Lung microvascular endothelial cell (primary cell): Measurements from ENCODE around the gene TIMP2. TPM values are rescaled to one million over a fixed set of nuclear protein-coding genes. Genes with fewer than 3 reads are reported as not detected.
A peak's percentile ranks its signal among the peaks of the same experiment; 100 is the strongest.
"Not testable (repeated sequence)": the region's sequence is repeated elsewhere in the genome, so short reads cannot be mapped to it uniquely, and the experiment has no call there.

Experiments
- DNase-seq, 2 donors: peaks; one replicate each; pipeline versions ENCODE4 v3.0.0 to v3.0.0-alpha.2; 2010; ENCODE audit warnings: low read depth in 2 of 2
- total RNA-seq: library from RNA; depleted of rRNA; stranded (reverse); fragments of >200 nt; gene quantifications from 2 replicates; pipeline ENCODE4 v1.2.1, GENCODE V29; 2014

TIMP2 gene
- total RNA-seq, 1 donor from 2014 or later, result 69.2 TPM

DNA sequence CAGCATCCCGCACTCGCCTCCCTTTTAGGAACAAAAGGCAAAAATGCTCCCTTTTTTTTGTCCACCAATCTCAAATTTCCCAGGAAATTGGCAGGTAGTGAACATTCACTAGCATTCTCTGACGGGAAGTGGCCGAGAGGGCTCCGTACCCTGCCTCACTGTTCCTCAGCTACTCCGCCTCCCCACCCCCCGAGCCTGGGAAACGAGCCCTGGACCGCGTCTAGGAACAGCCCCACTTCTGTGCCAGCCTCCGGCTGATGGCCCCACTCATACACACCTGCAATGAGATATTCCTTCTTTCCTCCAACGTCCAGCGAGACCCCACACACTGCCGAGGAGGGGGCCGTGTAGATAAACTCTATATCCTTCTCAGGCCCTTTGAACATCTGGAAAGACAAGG, 54.6 kb downstream of the TIMP2 start:
- no peak for DNase-seq

DNA sequence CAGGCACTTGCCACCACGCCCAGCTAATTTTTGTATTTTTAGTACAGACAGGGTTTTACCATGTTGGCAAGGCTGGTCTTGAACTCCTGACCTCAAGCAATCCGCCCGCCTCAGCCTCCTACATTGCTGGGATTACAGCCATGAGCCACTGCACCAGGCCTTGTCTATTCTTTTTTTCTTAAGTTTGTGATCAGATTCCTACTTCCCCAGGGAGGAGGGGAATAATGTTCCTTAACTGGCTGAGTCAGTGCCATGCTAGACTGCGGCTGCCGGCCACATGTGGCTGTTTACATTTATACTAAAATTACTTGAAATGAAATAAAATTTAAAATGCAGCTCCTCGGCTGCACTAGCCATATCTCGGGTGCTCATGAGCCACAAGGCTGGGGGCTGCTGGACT, 56.8 kb downstream of the TIMP2 start:
- DNase-seq, result peak in 1 of 2 donors; percentile 39

- not testable (repeated sequence) for DNase-seq
Observed at GRCh38 chr17:78867046-78867445, 58.1 kb downstream of the TIMP2 start.

DNA sequence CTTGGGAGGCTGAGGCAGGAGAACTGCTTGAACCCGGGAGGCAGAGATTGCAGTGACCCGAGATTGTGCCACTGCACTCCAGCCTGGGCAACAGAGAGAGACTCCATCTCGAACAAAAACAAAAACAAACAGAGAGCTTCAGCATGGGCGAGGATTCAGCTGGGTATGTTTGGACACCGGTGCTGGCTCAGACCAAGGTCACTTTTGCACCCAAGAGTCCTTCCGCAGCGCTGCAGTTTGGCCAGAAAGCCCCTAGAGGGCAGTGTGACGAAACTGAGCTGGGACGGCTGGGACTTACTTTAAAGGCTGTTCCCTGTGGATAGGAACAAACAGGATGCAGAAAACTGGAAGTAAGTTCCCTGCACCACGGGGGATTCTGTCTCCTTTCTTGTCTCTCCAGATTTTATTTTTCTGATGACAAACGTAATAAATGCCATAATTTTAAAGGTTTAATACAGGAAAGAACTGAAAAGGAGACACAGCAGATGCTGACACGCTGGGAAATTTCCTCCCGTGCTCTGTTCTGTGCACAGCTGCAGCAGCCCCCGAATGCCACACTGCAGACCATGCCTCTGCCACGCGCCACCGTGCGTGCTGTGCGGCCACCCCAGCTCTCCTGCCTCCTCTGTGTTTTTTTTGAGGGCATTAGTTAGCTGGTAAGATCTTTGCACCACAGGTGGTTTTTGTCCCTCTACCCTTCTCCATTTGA, 59.4 kb downstream of the TIMP2 start:
- DNase-seq, result peak; percentile 80 to 86

GRCh38 chr17:78864117-78864516, 61.1 kb downstream of the TIMP2 start:
- no peak for DNase-seq

GRCh38 chr17:78862073-78863023, 62.8 kb downstream of the TIMP2 start:
- DNase-seq, result peak; percentile 92 to 96

DNA sequence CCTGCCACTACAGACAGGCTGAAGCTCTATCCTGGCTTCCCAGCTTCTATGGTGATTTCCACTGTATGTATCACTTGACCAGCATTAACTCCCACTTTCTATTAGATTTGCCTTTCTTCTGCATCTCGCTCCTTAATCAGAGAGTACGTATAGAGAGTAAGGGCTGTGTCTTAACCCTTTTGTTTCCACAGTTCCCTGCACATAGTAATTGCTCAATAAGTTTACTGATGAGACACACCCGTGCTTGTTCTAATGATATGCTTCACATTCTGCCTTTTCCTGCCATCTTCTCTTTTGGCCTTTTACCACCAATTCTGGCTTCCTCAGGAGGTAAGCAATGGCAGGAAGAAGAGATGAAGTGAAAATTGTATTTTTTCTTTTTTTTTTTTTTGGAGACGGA, 64.0 kb downstream of the TIMP2 start:
- DNase-seq, result no peak

DNA sequence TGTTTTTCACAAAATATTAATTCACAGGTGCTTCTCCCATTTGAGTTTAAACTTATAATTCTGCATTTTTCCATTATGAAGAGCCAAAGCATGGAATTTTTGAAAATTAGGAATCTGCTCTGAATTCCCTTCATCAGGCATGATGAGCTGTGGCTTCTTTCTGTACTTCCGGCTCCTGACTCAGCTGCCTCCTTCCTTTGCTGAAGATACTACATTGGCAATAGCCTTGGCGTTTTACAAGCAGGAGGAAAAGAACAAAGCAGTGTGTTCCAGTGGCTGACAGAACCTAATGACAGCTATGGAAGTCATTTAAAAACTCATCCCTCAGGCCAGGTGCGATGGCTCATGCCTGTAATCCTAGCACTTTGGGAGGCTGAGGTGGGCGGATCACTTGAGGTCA, 66.1 kb downstream of the TIMP2 start:
- peak in 1 of 2 donors; percentile 35 for DNase-seq

GRCh38 chr17:78857266-78857665, 67.9 kb downstream of the TIMP2 start:
- no peak for DNase-seq

DNA sequence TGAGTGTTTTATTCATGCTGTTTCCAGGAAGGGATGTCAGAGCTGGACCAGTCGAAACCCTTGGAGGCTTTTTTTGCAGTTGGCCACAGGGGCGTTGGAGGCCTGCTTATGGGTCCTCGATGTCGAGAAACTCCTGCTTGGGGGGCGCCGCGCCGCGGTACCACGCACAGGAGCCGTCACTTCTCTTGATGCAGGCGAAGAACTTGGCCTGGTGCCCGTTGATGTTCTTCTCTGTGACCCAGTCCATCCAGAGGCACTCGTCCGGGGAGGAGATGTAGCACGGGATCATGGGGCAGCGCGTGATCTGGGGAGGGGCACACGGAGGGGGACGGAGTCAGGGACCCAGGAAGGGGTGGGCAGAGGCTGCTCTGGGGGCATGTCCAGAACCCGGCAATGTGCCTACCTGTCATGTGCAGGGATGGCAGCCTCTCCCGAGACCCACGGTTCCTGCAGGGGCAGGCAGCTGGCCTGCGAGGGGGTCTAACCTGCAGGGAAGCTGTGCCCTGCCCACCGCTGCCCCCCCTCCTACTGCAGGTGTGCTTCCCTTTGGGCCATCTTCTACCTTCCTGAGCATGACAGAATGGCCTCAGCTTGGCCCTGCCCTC, 69.5 kb downstream of the TIMP2 start:
- DNase-seq, result no peak

DNA sequence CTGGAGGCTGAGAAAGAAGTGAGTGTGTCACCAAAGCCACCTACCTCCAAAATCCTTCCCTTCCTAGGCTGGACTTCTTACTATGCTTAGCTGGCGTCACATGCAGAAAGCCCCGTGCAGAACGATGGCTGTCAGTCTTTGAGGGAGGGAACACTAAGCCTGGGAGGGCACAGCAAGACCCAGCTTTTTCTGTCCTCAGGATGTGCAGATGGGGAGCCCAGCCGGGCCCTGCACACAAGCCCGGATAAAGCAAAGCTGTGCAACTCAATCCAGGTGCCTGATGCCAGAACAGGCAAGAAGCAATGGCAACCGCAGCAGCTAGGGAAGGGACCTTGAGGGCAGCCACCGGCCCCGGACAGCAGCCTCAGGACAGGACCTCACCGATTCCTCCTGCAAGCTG, 70.7 kb downstream of the TIMP2 start:
- no peak for DNase-seq

DNA sequence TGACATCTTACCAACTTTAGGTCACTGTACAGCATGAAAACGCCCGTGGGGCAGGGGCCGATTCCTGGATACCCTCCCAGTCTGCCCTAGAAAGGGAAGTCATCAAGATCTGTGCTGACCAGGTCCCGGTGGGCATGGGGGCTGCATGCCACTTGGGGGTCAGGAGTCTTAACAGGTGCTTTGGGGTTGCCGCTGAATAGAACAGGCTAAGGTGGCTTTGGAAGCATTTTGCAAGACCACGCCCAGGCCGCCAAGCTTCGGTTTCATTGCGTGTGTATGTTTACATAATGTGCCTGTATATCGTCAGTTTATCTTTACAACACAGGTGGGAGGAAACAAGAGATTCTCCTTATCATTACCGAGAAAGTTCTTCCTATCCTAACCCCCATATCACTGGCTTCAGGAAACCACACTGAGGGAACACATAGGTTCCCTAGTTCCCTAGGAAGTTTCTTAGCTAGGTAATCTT, 71.2 kb downstream of the TIMP2 start:
- no peak for DNase-seq

DNA sequence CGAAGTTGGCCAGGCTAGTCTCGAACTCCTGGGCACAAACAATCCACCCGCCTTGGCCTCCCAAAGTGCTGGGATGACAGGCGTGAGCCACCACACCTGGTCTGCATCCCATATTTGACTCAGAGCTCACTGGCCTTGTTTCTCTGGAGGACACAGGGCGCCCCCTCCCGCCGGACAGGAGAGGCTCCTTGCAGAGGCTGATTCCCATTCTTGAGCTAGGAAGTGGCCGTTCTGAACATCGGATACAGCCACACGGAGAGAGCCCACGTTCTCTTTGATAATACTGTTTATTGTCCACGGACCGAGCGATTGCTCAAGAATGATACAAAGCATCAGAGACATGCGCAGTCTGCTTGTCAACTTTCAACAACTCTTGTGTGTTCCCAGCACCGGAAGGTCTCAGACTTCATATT, 72.5 kb downstream of the TIMP2 start:
- no peak for DNase-seq

GRCh38 chr17:78849026-78849425, 76.2 kb downstream of the TIMP2 start:
- DNase-seq, result no peak

DNA sequence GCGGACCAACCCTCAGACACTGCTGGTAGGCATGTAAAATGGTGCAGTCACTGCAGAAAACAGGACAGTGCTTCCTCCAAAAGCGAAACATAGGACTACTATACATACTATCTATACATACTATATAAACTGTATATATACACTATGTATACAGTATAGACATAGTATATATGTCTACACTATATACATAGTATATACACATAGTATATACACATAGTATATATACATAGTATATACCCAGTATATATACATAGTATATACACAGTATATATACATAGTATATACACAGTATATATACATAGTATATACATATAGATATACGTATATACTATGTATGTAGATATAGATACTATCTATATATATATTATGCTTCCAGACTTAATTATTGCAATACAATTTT, 78.1 kb downstream of the TIMP2 start:
- DNase-seq, result no peak

DNA sequence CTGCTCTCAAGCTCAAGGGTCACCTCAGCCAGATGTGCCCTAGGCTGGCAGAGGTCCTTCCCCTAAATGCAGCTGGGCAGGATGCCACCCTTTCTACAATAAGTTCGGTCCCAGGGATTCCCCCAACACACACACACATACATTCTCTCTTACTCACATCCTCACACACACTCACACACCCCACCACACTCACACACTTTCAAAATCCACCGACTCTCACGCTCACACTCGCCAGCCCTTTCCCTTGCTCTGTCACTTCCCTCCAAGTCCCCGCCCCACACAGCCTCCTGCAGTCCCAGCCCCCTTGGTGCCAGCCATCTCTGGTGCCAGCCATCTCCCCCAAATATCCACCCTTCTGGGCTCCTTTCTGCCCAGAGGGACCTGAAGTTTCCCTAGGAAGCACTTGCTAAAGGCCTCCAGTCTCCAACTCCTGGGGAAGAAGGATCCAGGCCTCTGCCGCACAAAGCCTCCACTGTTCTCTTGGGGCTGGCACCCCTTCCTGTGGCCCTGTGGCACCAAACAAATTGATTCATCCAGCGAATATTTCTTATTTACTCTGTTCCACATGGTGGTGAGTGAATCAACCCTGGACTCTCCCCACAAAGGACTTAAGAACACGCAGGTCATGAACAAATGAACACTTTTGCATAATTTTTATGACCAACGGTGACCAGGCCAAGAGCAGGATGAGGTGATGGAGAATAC, 80.7 kb downstream of the TIMP2 start:
- DNase-seq, result peak; percentile 71 to 80

DNA sequence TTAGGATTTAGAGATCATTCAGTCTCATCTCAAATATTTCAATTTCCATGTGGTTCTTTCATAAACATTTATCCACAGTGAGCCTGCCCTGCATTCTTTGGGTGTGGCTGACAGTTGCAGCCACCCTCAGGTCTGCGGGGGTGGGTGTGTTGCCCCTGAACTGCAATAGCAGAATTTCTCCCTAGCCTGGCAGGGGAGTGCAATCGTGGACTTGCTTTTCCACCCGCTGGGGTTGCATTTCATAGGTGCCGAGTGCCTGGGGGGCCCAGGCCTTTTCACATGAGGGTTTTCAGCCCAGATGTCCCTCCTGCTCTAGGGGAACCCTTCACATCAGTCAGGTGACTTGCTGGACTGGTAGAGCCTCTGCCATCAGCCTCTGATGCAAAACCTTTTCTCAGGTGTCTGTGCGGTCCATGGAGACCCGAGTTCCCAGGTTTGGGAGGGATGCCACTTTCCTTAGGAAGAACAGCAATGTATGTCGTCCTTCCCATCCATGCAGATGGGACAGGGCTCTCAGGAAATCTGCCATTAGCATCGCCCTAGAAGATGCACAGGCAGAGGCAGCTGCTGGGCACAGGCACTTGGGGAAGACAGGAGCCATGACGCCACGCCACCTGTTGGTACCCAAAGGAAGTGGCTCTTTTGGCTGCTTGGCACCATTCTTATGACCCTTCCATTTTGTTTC, 82.2 kb downstream of the TIMP2 start:
- peak; percentile 40 to 50 for DNase-seq

DNA sequence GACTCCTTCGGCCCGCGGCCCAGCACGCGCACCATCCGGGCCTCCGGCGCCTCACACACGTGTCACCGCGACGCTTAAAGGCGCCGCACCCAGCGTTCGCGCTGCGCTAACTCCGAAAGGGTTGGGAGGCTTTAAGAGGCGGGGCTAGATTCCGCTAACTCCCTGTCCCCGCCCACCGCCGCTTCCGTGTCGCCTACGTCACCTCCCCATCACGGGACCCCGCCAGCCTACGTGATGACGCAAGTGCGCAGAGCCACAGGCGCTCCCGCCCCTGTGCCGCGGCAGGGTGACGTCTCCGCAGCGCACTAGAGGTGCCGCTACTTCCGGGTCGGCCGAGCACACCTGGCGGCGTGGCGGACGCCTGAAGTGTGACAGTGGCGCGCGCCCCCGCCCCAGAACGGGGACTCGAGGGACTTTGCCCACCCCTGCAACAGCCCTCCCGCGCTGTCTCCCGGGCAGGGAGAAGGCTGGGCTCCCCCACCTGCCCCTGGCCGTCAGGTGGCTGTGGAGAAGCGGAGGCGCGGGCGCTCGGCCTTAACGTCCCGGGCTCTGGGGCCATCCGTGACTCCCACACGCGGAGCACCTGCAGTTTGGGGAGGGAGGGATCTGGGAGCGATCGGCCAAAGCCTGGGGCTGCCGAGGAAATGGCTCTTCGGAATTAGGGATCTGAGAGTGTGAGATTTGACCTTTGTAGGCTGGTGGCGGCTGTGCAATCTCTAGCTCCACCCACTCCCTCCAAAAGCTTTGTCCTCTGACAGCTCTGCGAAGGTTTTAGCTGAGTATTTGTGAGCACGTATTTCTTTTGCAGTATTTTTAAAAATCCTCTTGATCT, 84.2 kb downstream of the TIMP2 start, which contains the start of gene USP36:
Gene USP36, minus strand, starts transcription at position 35 of the 832 bp plus-strand sequence. CDS start 4,451 bp downstream, outside the sequence.
- peak; percentile 100 for DNase-seq

DNA sequence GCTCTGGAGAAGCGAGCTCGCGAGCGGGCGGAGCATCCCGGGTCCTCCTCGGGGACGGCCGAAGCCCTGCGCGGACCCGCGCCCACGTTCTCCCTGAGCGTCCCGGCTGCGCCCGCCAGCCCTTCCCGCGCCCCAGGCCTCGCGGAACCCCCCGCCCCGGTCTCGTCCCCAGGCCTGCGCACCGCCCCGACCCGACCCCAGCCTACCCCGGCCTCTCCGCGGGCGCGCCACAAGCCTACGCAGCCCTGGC, 84.7 kb downstream of the TIMP2 start:
- DNase-seq, result no peak
